SHP77 (cell line): ENCODE measurements around the gene LRMDA.

Experiments
- DNase-seq, 2 experiments: peaks; one replicate each; lab custom pipeline; 2025; lab: John Stamatoyannopoulos, UW

LRMDA gene

GRCh38 chr10:75431180-75432111 lies at the start of gene LRMDA:
TSS of gene LRMDA (plus strand) at chr10:75431624.
- no peak for DNase-seq

GRCh38 chr10:75386128-75386527 lies 45.3 kb upstream of the LRMDA start:
- DNase-seq, result no peak

GRCh38 chr10:75388082-75388481 lies 43.3 kb upstream of the LRMDA start:
- DNase-seq, result no peak

- DNase-seq, result no peak
Observed at GRCh38 chr10:75390178-75390577, 41.2 kb upstream of the LRMDA start.

- DNase-seq, result no peak
Observed at GRCh38 chr10:75392271-75392670, 39.2 kb upstream of the LRMDA start.

GRCh38 chr10:75392744-75393143 lies 38.7 kb upstream of the LRMDA start:
- no peak for DNase-seq

- no peak for DNase-seq
Observed at GRCh38 chr10:75394221-75394620, 37.2 kb upstream of the LRMDA start.

GRCh38 chr10:75395066-75395931 lies 36.1 kb upstream of the LRMDA start:
- no peak for DNase-seq

GRCh38 chr10:75395932-75396630 lies 35.3 kb upstream of the LRMDA start:
- no peak for DNase-seq

GRCh38 chr10:75396631-75397495 lies 34.6 kb upstream of the LRMDA start:
- DNase-seq, result no peak

- DNase-seq, result no peak
Observed at GRCh38 chr10:75397496-75398199, 33.8 kb upstream of the LRMDA start.

- DNase-seq, result no peak
Observed at GRCh38 chr10:75398200-75398691, 33.2 kb upstream of the LRMDA start.

- DNase-seq, result no peak
Observed at GRCh38 chr10:75398692-75399460, 32.5 kb upstream of the LRMDA start.

- DNase-seq, result peak in 1 of 2 experiments; percentile 23
Observed at GRCh38 chr10:75399461-75400162, 31.8 kb upstream of the LRMDA start.

GRCh38 chr10:75400163-75400770 lies 31.2 kb upstream of the LRMDA start:
- DNase-seq, result no peak

- peak in 1 of 2 experiments; percentile 7 for DNase-seq
Observed at GRCh38 chr10:75400771-75401568, 30.5 kb upstream of the LRMDA start.
